PC-3 (cell line): Measurements from ENCODE around the gene SHANK2. TPM values are rescaled to one million over a fixed set of nuclear protein-coding genes. Genes with fewer than 3 reads are reported as not detected.

ENCODE experiments used
- ATAC-seq: fragments of 200-7000 bp; cut with Tn5 transposase; 2 replicates; pipeline ENCODE4 v1.9.1; 2020; ENCODE audit warnings: mild to moderate bottlenecking, moderate library complexity
- BruUV-seq: library from RNA; stranded (reverse); fragments of 400-500 nt; replicated peaks from 2 replicates; lab custom pipeline; 2021; lab: Mats Ljungman, UMichigan
- CTCF ChIA-PET: fragments of 300-600 bp; sonication (Branson Sonifier 250); formaldehyde crosslinking; loops from one replicate; lab custom pipeline; 2022; ENCODE audit warnings: antibody characterized with exemption; lab: Charles Lee
- POLR2A ChIA-PET: fragments of 300-600 bp; sonication (Branson Sonifier 250); formaldehyde crosslinking; loops from one replicate; lab custom pipeline; 2022; ENCODE audit warnings: antibody characterized with exemption; ENCODE audit not compliant: unreplicated experiment; lab: Charles Lee
- DNase-seq: peaks from one replicate; pipeline ENCODE4 v3.0.0-alpha.2; 2015
- H2AFZ ChIP-seq: fragments of 300-600 bp; sonication (generic); 2 replicates; pipeline ENCODE4 v1.6.0; 2016; ENCODE audit warnings: antibody characterized with exemption, low read length
- H3F3A ChIP-seq: fragments of 300-600 bp; sonication (generic); one replicate; pipeline ENCODE4 v1.6.0; 2017; ENCODE audit warnings: antibody characterized with exemption, low read length, control low read depth, mild to moderate bottlenecking; ENCODE audit not compliant: unreplicated experiment
- H3K27ac ChIP-seq: fragments of 300-600 bp; sonication (generic); 2 replicates; pipeline ENCODE4 v1.5.1; 2016; ENCODE audit warnings: mild to moderate bottlenecking, low read length
- H3K27me3 ChIP-seq: fragments of 300-600 bp; sonication (generic); 2 replicates; pipeline ENCODE4 v1.6.1; 2016; ENCODE audit warnings: low read length, mixed read lengths
- H3K36me3 ChIP-seq: fragments of 300-600 bp; sonication (generic); 2 replicates; pipeline ENCODE4 v1.6.1; 2016; ENCODE audit warnings: low read depth, mixed run types, low read length, mixed read lengths
- H3K4me1 ChIP-seq: fragments of 300-600 bp; sonication (generic); 2 replicates; pipeline ENCODE4 v1.5.1; 2016; ENCODE audit warnings: low read length; ENCODE audit not compliant: insufficient read depth
- H3K4me2 ChIP-seq: fragments of 300-600 bp; sonication (generic); 2 replicates; pipeline ENCODE4 v1.6.0; 2016; ENCODE audit warnings: low read length
- H3K4me3 ChIP-seq: fragments of 300-600 bp; sonication (generic); 2 replicates; pipeline ENCODE4 v1.5.1; 2016; ENCODE audit warnings: mild to moderate bottlenecking, low read length, mixed read lengths
- H3K79me2 ChIP-seq: fragments of 300-600 bp; sonication (generic); 2 replicates; pipeline ENCODE4 v1.6.1; 2017; ENCODE audit warnings: low read length, mixed read lengths
- H3K9ac ChIP-seq: fragments of 300-600 bp; sonication (generic); 2 replicates; pipeline ENCODE4 v1.6.0; 2016; ENCODE audit warnings: mild to moderate bottlenecking, low read length
- H3K9me2 ChIP-seq: fragments of 300-600 bp; sonication (generic); replicated peaks from 2 replicates; pipeline ENCODE4 v1.6.1; 2016; ENCODE audit warnings: mixed run types, low read length, mixed read lengths
- H3K9me3 ChIP-seq: fragments of 300-600 bp; sonication (generic); 2 replicates; pipeline ENCODE4 v1.6.1; 2016; ENCODE audit warnings: low read length, mixed read lengths
- H4K20me1 ChIP-seq: fragments of 300-600 bp; sonication (generic); 2 replicates; pipeline ENCODE4 v1.6.1; 2016; ENCODE audit warnings: low read length, mixed read lengths
- EZH2 ChIP-seq: fragments of 300-600 bp; sonication (generic); IDR thresholded peaks from one replicate; pipeline ENCODE4 v1.6.1; 2017; ENCODE audit warnings: antibody characterized with exemption, mild to moderate bottlenecking, low read length; ENCODE audit not compliant: unreplicated experiment
- EZH2phosphoT487 ChIP-seq: fragments of 300-600 bp; sonication (generic); IDR thresholded peaks from 2 replicates; pipeline ENCODE4 v1.6.1; 2018; ENCODE audit warnings: mild to moderate bottlenecking, antibody characterized with exemption, low read length, borderline replicate concordance
- intact Hi-C: fragments of 100-400 bp; cut with micrococcal nuclease; formaldehyde crosslinking; loops from 2 replicates; pipeline ENCODE4 v1.9.0; 2023
- total RNA-seq: library from RNA; depleted of rRNA; stranded (reverse); fragments of >200 nt; gene quantifications from 2 replicates; pipeline ENCODE4 v1.2.3, GENCODE V29; 2014
- TF ChIP-seq, protein P1 (sequence below): fragments of 300-600 bp; sonication (generic); conservative IDR thresholded peaks from 2 replicates; pipeline ENCODE4 v1.5.1; 2017; ENCODE audit warnings: antibody characterized with exemption, low read depth, mild to moderate bottlenecking, low read length

SHANK2 gene
- total RNA-seq, 1 experiment from 2014 or later, result 45.0 TPM

DNA sequence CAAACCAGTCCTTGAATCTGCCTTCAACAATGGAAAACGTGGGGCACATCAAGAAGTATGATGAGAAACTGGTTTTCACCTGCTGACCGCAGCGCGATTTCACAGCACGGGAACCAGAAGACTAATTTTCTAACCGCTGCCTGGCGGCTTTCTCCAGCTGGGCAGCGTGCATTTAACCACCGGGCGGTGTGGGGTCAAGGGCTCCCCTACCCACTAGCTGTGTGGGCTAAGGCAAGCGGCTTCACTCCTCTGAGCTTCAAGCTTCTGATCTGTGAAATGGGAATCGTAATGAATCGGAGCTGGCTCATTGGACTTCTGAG lies 4.2 kb downstream of the SHANK2 start:
- ATAC-seq (no peak), DNase-seq (no peak)
- Histone ChIP-seq H3K4me2 (no peak overlapping the region), H4K20me1 (peaks cover 6% of the 10 kb centered on the region; the same call in 1 of the 2 replicates), H3K9me2 (no peaks in the 10 kb centered on the region), H3K27ac (no peak overlapping the region), H3K9ac (no peak overlapping the region), H3K4me1 (peaks cover 9% of the 10 kb centered on the region), H3K4me3 (no peak overlapping the region), H3K79me2 (peaks cover 72% of the 10 kb centered on the region), H3F3A (no peaks in the 10 kb centered on the region), H3K27me3 (no peaks in the 10 kb centered on the region), H3K9me3 (no peaks in the 10 kb centered on the region), H3K36me3 (no peaks in the 10 kb centered on the region), H2AFZ (no peak overlapping the region)
- CTCF ChIA-PET, result no interaction called here
- intact Hi-C loops, result no loop called here
- TF ChIP-seq, protein P1, sequence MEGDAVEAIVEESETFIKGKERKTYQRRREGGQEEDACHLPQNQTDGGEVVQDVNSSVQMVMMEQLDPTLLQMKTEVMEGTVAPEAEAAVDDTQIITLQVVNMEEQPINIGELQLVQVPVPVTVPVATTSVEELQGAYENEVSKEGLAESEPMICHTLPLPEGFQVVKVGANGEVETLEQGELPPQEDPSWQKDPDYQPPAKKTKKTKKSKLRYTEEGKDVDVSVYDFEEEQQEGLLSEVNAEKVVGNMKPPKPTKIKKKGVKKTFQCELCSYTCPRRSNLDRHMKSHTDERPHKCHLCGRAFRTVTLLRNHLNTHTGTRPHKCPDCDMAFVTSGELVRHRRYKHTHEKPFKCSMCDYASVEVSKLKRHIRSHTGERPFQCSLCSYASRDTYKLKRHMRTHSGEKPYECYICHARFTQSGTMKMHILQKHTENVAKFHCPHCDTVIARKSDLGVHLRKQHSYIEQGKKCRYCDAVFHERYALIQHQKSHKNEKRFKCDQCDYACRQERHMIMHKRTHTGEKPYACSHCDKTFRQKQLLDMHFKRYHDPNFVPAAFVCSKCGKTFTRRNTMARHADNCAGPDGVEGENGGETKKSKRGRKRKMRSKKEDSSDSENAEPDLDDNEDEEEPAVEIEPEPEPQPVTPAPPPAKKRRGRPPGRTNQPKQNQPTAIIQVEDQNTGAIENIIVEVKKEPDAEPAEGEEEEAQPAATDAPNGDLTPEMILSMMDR, result no peak
- TF ChIP-seq EZH2 (no peak), EZH2phosphoT487 (no peak)
- BruUV-seq, result no TSS peak
- POLR2A ChIA-PET, result no interaction called here

DNA sequence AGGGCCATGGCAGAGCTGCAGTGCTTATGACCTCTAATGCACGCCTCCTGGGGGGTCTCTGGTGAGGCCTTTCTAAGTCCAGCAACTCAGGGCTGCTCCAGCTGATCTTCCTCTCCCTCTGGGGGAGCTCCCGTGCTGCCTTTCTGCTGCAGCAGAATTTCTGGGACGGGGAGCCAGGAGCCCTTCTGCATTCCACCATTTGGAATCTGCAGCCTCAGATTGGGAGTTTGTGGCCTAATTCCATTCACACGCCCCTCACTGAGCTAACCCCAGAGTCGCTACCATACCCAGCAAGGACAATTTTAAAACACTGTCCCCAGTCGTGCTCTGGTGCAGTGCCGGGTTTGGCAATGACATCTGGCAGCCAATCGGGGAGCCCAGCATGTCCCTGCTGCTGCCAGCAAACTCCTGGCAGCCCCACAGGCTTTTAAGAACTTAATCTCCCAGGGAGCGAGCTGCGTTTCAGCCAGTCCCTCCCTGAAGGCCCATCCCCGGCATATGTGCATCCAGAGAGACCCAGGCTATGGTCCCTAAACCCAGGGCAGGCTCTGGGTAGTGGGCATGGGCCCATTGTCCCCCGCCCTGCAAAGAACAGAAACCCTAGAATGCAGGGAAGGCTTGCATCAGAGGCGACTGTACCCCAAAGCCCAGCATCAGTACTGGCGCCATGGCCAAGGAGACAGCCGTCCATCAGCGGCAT lies 4.7 kb downstream of the SHANK2 start:
- no peak for ATAC-seq
- H3K9me2 ChIP-seq, result no peaks in the 10 kb centered on the region
- TF ChIP-seq EZH2phosphoT487 (no peak), EZH2 (no peak)
- TF ChIP-seq, protein P1, result no peak

DNA sequence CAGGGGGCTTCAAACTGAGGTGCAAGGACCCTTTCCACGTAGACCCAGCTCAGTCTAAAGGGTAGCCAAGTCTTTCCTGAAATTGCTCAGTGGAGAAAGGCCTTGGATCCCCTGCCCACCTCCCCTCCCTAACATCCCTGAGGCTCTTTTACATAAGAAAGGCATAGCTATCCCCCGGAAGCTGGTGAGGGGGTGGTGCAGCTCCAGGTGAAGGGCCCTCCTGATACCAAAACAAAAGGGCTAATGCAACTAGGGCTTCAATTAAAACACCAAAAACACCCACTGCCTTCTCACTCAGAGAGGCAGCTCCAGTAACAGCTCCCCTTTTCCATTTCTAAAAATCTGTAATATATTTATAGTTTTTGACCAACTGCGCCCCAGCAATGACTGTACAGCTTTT lies 5.8 kb downstream of the SHANK2 start:
- no peaks in the 10 kb centered on the region for H3F3A ChIP-seq
- no peak overlapping the region for H3K4me3 ChIP-seq
- no peaks in the 10 kb centered on the region for H3K9me3 ChIP-seq
- peaks cover 6% of the 10 kb centered on the region; the same call in 1 of the 2 replicates for H4K20me1 ChIP-seq
- no peaks in the 10 kb centered on the region for H3K9me2 ChIP-seq
- H3K9ac ChIP-seq, result no peak overlapping the region
- peaks cover 8% of the 10 kb centered on the region for H3K4me1 ChIP-seq
- no peak for TF ChIP-seq EZH2phosphoT487
- TF ChIP-seq, protein P1, result no peak
- TF ChIP-seq EZH2, result no peak
- H3K79me2 ChIP-seq, result peaks cover 80% of the 10 kb centered on the region
- BruUV-seq, result no TSS peak
- CTCF ChIA-PET, result no interaction called here
- H3K27me3 ChIP-seq, result no peaks in the 10 kb centered on the region
- no peak for ATAC-seq
- no peaks in the 10 kb centered on the region for H3K36me3 ChIP-seq
- H3K4me2 ChIP-seq, result no peak overlapping the region
- intact Hi-C loops, result no loop called here
- H3K27ac ChIP-seq, result no peak overlapping the region
- POLR2A ChIA-PET, result no interaction called here
- no peak overlapping the region for H2AFZ ChIP-seq
- DNase-seq, result no peak

More for the DNA sequence above, 4.7 kb downstream of the SHANK2 start:
- H3K9me3 ChIP-seq, result no peaks in the 10 kb centered on the region
- BruUV-seq, result no TSS peak
- no peak overlapping the region for H3K9ac ChIP-seq
- CTCF ChIA-PET, result no interaction called here
- H2AFZ ChIP-seq, result no peak overlapping the region
- intact Hi-C loops, result no loop called here
- no peak overlapping the region for H3K27ac ChIP-seq
- H3K79me2 ChIP-seq, result peaks cover 74% of the 10 kb centered on the region
- H3F3A ChIP-seq, result no peaks in the 10 kb centered on the region
- H3K36me3 ChIP-seq, result no peaks in the 10 kb centered on the region
- peaks cover 6% of the 10 kb centered on the region; the same call in 1 of the 2 replicates for H4K20me1 ChIP-seq
- H3K4me1 ChIP-seq, result peaks cover 8% of the 10 kb centered on the region
- no peak for DNase-seq
- H3K4me2 ChIP-seq, result no peak overlapping the region
- H3K27me3 ChIP-seq, result no peaks in the 10 kb centered on the region
- POLR2A ChIA-PET, result no interaction called here
- no peak overlapping the region for H3K4me3 ChIP-seq
